Adrenal gland (tissue), 5 donors: Measurements from ENCODE around the gene ELK1.

ENCODE experiments used
- CTCF ChIP-seq, 6 experiments: fragments of 450-650 bp in 4 of 6; fragments of 200-600 bp in 2 of 6; sonication (generic) in 1 of 6; IDR thresholded peaks; 1 replicate in 5 of 6; 2 replicates in 1 of 6; pipeline versions ENCODE4 v1.5.1 to v1.8.0; 2016 to 2021; ENCODE audit warnings: antibody characterized with exemption in 6 of 6, mild to moderate bottlenecking in 2 of 6, moderate library complexity in 1 of 6
- POLR2A ChIP-seq, 2 donors: fragments of 450-650 bp; IDR thresholded peaks; one replicate each; pipeline ENCODE4 v1.6.1; 2017; ENCODE audit warnings: antibody characterized with exemption in 2 of 2, mild to moderate bottlenecking in 2 of 2, moderate library complexity in 1 of 2
- donor health status: DM: no; HTN: no; CAD: no.

DNA sequence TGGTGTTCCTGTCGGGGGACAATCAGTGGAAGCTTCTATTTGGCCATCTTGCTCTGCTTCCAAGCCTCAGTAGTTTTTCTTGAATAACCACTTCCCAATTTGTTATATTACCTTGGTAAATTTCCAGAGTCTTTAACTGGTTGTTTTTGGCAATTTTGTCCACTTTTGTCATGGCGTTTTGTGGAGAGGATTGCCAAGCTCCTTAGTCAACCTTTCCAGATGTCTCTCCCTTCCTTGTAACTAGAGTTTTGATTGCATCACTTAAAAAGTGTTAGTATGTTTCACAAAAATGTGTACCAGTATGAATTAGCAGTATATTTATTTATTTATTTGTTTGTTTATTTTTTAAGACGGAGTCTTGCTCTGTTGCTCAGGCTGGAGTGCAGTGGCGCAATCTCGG, 24.4 kb upstream of the ELK1 start:
- no peak for TF ChIP-seq CTCF (IDR thresholded peaks at IDR 0.05)
- TF ChIP-seq POLR2A (IDR thresholded peaks at IDR 0.05) = no peak
